ENCODE data around the gene SPDYE1.
"Not testable (repeated sequence)": the region's sequence is repeated elsewhere in the genome, so short reads cannot be mapped to it uniquely, and the experiment has no call there.

SPDYE1 gene

DNA sequence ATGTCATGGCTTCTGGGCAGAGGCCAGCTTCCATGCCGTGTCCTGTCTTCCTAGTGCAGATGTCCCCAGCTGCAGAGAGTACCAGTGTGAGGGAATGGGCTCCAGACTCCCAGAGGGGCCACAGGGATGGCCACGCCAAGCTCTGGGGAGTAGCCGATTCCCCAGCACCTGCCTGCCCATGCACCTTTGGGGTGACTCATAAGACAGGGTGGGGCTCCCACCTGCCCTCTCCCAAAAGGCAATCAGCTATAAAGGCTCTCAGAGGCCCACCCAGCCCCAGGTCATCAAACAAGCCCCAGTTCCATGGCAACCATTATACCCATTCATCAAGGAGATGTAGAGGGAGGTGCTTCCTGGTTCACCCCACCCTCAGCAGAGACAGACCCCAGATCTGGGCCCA lies at the start of gene SPDYE1:
Gene SPDYE1 (plus strand): TSS at position 366 of the 400 bp plus-strand sequence. CDS start 2,053 bp downstream, outside the sequence.
- DNase-seq = not testable (repeated sequence)

GRCh38 chr7:43952028-43952427 lies 45.7 kb upstream of the SPDYE1 start:
- no peak for DNase-seq

GRCh38 chr7:43953071-43953470 lies 44.6 kb upstream of the SPDYE1 start:
- DNase-seq = no peak

DNA sequence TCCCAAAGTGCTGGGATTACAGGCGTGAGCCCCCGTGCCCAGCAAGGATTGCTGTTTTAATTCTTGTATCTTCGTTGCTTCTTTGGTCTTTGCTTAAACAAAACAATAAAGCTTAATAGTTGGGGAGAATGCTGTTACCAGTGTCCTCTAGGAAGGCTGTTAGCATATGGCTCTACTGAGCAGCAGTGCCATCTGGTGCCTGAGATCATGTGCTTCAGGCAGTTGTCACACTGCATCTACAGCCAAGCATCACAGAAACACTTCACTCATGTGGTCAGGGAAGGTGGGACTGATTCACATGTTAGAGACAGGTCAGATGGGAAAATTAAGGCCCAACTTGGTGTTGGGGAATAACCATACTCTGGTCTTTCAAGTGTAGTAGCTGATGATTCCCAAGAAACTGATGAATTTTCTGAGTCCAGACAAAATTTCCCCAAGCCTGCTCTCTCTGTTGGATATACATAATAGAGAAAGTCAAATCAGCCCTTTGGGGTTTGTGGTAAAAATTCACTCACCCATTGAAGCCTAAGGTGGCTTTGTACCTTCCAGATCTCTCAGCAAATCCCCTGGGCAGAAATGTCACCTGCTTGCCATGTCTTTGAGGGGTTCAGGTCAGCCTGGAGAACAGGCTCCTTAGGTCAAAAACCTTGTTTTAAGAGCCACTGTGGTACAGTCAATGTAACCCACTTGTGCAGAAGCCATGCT lies 43.0 kb upstream of the SPDYE1 start:
- no peak for DNase-seq

DNA sequence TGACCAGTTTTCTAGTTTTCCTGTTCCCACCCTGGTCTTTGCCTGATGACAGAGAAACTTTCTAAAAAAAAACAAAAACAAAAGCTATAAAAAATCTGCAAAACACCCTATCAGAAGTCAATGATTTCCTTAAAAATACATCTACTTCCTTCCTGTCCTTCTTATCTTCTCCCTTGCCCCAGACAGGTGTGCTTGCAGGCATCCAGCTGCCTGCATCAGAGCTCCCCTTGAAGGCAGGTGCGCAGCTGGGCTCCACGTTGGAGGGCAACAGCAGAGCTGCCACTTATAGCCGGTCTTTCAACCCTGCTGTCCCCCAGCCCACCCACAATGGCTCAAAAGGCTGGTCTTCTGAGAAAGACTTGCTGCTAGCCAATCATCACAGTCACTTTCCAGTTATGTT lies 41.7 kb upstream of the SPDYE1 start:
- DNase-seq = no peak

DNA sequence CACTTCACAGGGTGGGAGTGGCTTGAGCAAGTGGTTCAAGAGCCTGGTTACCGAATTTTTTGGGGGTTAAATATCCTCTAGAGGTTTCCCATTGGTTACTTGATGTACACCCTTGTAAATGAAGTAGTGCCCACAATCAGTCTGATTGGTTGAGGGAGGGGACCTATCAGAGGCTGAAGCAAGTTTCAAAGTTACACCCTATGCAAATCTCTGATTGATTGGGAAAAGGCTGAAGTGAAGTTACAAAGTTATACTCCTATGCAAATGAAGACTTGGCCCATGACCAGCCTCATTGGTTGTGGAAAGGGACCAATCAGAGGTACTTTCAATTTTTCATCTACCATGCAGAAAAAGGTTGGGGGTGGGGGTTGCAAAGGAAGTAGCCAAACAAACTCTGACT lies 36.8 kb upstream of the SPDYE1 start:
- DNase-seq = no peak

DNA sequence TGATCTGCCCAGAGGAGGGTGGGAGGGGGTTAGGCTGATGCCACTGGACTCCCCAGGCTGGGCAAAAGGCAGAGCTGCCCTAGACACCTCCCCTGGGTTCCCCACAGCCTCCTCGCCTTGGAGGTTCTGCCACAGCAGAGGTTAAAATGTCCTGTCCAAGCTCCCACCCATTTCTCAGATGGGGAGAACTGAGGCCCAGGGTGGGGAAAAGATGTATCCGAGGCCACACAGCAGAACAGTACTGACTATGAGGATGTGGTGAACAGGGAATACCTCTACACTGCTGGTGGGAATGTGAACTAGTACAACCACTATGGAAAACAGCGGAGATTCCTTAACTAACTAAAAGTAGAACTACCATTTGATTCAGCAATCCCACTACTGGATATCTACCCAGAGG lies 31.3 kb upstream of the SPDYE1 start:
- not testable (repeated sequence) for DNase-seq

DNA sequence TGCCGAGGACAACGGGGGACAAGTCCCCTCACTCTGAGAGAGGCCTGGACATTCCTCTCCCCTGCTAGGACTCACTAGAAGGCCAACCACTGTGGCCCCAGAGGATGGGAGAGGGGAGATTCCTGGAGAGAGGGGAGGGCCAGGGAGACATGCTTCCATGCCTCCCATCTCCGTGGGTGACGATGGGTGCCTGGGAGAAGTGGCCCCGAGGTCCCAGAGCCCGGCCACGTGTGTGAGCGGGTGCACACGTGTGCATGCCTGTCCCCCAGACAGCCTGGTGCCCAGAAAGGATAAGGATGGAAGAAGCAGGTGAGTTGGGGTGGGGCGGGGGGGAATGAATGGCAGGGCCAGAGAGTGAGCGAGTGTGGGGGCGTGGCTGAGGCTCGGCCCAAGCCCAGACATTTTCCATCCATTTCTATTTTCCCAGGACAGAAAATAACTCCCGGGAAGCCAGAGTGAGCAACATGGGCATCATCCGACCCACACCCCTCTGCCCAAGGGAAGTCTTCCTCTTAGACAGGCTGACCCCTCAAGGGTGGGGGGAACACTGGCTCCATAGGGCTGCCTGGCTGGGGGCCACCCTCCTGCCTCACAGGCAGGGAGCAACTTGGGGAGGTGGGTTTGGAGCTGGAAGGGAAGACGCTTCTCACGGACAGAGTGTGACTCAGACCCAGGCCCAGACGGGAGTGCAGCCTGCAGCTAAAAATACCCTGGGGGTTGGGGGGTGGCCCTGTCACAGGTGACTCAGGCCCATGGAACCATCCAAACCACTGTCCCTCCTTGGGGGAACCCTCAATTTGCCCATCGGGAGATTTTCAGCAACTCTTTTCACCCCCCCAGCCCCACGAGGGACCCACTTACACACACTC lies 29.3 kb upstream of the SPDYE1 start:
- not testable (repeated sequence) for DNase-seq

- DNase-seq = not testable (repeated sequence)
These were observed 28.1 kb upstream of the SPDYE1 start for GRCh38 chr7:43969586-43969985.

GRCh38 chr7:43970698-43971097 lies 27.0 kb upstream of the SPDYE1 start:
- DNase-seq = not testable (repeated sequence)

DNA sequence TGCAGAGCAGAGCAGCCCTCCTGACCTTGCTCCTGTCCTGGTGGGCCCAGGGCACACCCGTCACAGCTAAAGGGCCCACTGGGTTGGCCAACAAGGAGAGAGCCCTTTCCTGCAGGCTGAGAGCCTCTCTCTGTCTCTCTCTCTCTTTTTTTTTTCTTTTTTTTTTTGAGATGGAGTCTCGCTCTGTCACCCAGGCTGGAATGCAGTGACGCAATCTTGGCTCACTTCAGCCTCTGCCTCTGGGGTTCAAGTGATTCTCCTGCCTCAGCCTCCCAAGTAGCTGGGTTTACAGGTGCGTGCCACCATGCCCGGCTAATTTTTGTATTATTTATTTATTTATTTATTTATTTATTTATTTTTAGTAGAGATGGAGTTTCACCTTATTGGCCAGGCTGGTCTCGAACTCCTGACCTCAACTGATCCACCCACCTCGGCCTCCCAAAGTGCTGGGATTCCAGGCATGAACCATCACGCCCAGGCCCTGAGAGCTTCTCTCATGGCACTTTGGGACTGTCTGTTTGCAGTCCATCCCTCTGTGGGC lies 23.6 kb upstream of the SPDYE1 start:
- DNase-seq = not testable (repeated sequence)

GRCh38 chr7:43974725-43975482 lies 22.8 kb upstream of the SPDYE1 start:
- DNase-seq = not testable (repeated sequence)

- no peak for DNase-seq
These were observed 20.2 kb upstream of the SPDYE1 start for GRCh38 chr7:43977525-43977924.

DNA sequence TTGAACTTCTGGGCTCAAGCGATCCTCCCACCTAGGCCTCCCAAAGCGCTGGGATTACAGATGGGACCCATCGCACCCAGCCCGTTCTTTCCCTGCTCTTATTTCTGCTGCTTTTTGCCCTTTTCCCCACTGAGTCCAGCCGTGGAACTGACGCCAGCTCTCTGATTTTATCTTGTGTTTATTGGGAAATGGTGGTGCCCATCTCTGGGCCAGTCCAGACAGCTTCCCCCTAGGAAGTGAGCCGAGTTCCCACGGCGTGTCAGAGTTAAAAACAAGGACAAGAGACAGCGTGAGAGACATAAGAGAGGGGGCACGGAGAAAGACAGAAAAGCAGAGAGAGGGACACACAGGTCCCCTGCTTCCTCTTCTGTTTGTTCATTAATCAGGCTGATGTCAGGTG lies 19.6 kb upstream of the SPDYE1 start:
- DNase-seq = not testable (repeated sequence)

DNA sequence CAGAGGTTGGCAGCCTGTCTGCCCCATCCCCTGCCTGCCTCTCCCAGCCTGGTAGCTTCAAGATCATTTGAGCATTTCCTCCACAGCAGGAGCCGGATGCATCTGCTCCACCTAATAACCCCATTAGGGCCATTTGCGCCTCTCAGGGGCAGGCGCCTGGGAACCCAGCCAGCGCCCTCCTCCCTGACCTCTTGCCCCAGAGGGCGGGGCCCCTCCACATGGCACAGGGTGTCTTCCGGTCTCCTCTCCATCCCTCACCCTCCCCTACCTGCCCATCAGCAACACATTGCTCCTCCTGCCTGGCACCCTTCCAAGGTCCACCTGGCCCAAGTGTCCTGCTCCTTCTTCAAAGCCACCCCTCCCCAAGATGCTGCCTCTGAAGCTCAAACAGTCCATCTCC lies 14.8 kb upstream of the SPDYE1 start:
- DNase-seq = not testable (repeated sequence)

DNA sequence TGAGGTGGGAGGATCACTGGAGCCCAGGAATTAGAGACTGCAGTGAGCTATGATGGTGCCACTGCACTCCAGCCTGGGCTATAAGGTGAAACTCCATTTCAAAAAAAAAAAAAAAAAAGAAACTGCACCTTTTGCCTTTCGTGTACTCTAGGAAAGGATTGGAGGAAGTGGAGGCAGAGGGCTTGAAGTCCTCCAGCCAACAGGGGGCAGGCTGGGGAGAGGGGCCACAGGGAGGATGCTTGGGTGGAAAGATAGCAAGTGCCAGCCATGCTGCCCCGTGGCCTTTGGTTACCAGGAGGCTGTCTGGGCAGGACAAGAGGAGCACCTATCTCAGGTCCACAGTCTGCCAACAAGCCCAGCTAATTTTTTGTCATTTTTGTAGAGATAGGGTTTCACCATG lies 14.0 kb upstream of the SPDYE1 start:
- not testable (repeated sequence) for DNase-seq

- DNase-seq = peak; percentile 82
These were observed 11.5 kb upstream of the SPDYE1 start for GRCh38 chr7:43985904-43986864.

- not testable (repeated sequence) for DNase-seq
These were observed 10.2 kb upstream of the SPDYE1 start for GRCh38 chr7:43987476-43987875.

- not testable (repeated sequence) for DNase-seq
These were observed 7.6 kb upstream of the SPDYE1 start for GRCh38 chr7:43990011-43990585.

DNA sequence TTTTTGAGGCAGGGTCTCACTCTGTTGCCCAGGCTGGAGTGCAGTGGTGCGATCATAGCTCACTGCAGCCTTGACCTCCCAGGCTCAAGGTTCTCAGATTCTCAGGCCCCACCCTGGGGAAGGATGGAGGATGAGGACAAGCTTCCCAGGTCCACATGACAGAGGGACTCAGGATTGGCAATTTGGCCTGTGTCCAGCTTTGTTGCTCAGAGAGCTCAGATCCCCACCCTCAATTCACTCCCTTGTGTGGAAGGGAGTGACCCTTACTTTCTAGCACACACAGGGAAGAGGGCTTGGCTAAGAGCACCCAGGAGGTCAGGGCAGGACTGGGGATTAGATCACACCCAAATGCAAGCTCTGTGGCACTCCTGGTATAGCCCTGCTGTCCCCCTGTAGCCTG lies 6.9 kb upstream of the SPDYE1 start:
- DNase-seq = not testable (repeated sequence)

GRCh38 chr7:43992896-43993295 lies 4.8 kb upstream of the SPDYE1 start:
- DNase-seq = not testable (repeated sequence)
